Measurements from ENCODE around the gene ST6GALNAC3. TPM values are rescaled to one million over a fixed set of nuclear protein-coding genes. Genes with fewer than 3 reads are reported as not detected.
"Not testable (repeated sequence)": the region's sequence is repeated elsewhere in the genome, so short reads cannot be mapped to it uniquely, and the experiment has no call there.

ST6GALNAC3 gene
- total RNA-seq, 6 experiments from 2014 or later: 1.00 to 1.7 (median 1.2) TPM

DNA sequence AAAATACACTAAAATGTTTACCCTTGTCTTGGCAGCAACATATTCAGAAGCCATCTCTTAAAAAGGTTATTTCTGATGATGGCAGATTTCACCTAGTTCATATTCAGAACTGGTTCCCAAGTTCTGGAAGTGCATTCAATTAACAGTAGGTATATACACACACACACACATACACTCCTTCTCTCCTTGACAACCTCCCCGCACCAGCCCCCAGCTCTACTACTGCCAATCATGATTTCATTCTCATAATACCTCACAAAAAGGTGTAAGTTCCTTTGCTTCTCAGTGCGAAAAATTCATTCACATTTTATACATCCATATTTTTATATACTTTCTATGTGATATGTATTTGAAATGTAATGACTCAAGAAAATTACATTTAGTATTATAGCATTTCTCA lies 564.6 kb downstream of the ST6GALNAC3 start:
- H3K27me3 Mint-ChIP-seq (ENCODE audit: insufficient read depth): peaks cover 3% of the 10 kb centered on the region
- no peaks in the 10 kb centered on the region for H3K36me3 Mint-ChIP-seq (ENCODE audit: low read depth)
- peaks cover 12% of the 10 kb centered on the region for H3K9me3 Mint-ChIP-seq
- DNase-seq: no peak
- TF ChIP-seq CTCF (IDR thresholded peaks at IDR 0.05): no peak
- no peak overlapping the region for H3K27ac Mint-ChIP-seq
- no peaks in the 10 kb centered on the region for H3K4me1 Mint-ChIP-seq (ENCODE audit: low read depth)
- H3K4me3 Mint-ChIP-seq: no peak overlapping the region

DNA sequence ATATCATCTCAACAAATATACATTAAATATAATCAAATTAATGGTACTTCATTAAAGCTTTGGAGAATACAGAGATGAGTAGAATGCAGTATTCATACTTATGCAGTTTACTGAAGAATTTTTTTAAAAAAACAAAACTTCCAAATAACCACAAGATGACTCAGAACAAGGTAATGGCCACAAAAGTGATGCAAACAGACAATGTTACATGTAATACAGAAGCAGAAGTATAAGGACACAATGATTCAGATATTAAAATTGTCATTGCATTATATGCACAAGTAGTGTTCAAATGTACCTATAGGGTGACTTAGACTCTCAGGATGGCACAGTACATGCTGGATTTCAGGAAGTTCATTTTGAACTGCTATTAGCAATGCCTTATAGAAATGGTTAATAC lies 565.5 kb downstream of the ST6GALNAC3 start:
- Mint-ChIP-seq H3K4me3 (no peak overlapping the region), H3K36me3 (ENCODE audit: low read depth) (no peaks in the 10 kb centered on the region), H3K4me1 (ENCODE audit: low read depth) (no peaks in the 10 kb centered on the region), H3K27ac (no peak overlapping the region), H3K27me3 (ENCODE audit: insufficient read depth) (peaks cover 3% of the 10 kb centered on the region), H3K9me3 (peaks cover 15% of the 10 kb centered on the region)
- no peak for DNase-seq
- TF ChIP-seq CTCF (IDR thresholded peaks at IDR 0.05): no peak

GRCh38 chr1:76640723-76641122 lies 566.2 kb downstream of the ST6GALNAC3 start:
- Mint-ChIP-seq H3K36me3 (ENCODE audit: low read depth) (no peaks in the 10 kb centered on the region), H3K27me3 (ENCODE audit: insufficient read depth) (peaks cover 3% of the 10 kb centered on the region), H3K4me3 (no peak overlapping the region), H3K4me1 (ENCODE audit: low read depth) (no peaks in the 10 kb centered on the region), H3K27ac (no peak overlapping the region), H3K9me3 (peaks cover 15% of the 10 kb centered on the region)
- TF ChIP-seq CTCF (IDR thresholded peaks at IDR 0.05): no peak
- DNase-seq: no peak

DNA sequence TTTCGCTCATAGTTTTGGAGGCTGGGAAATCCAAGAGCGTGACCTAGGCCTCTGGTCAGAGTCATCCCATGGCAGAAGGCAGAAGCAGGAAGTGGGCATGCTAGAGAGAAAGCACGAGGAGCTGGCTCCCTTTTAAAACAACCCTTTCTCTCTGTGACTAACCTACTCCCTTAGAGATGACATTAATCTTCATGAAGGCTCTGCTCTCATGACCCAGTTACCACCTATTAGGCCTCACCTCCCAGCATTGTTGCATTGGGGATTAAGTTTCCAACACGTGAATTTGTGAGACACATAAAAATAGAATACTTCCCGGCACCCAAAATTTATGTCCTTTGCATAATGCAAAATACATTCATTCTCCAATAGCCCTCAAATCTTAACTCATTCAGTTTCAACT lies 569.6 kb downstream of the ST6GALNAC3 start:
- TF ChIP-seq CTCF (IDR thresholded peaks at IDR 0.05): no peak
- Mint-ChIP-seq H3K9me3 (peaks cover 15% of the 10 kb centered on the region), H3K36me3 (ENCODE audit: low read depth) (no peaks in the 10 kb centered on the region), H3K4me3 (no peak overlapping the region), H3K4me1 (ENCODE audit: low read depth) (no peaks in the 10 kb centered on the region), H3K27ac (no peak overlapping the region), H3K27me3 (ENCODE audit: insufficient read depth) (peaks cover 3% of the 10 kb centered on the region)
- no peak for DNase-seq

GRCh38 chr1:76652860-76653259 lies 578.3 kb downstream of the ST6GALNAC3 start:
- not testable (repeated sequence) for H3K4me1 Mint-ChIP-seq (ENCODE audit: low read depth); H3K4me3 Mint-ChIP-seq

DNA sequence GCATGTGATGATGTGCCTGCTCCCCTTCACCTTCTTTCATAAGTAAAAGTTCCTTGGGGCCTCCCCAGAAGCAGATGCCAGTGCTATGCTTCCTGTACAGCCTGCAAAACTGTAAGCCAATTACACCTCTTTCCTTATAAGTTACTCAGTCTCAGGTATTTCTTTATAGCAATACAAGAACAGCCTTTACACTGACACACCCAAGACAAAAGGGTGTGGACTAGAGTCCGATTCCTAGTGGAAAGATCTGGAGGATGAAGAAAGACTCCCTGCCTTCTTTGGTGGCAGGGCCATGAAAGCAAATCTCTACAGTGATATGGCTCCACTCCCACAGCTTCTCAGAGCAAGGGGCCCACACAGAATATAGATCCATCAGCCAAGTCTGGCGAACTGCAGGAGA lies 583.1 kb downstream of the ST6GALNAC3 start:
- TF ChIP-seq CTCF (IDR thresholded peaks at IDR 0.05): no peak
- no peaks in the 10 kb centered on the region for H3K4me1 Mint-ChIP-seq (ENCODE audit: low read depth)
- H3K27me3 Mint-ChIP-seq (ENCODE audit: insufficient read depth): no peaks in the 10 kb centered on the region; the same call in 1 of the 2 replicates
- no peak overlapping the region for H3K27ac Mint-ChIP-seq
- H3K9me3 Mint-ChIP-seq: peaks cover 51% of the 10 kb centered on the region
- DNase-seq: no peak
- H3K4me3 Mint-ChIP-seq: no peak overlapping the region
- H3K36me3 Mint-ChIP-seq (ENCODE audit: low read depth): no peaks in the 10 kb centered on the region

More at GRCh38 chr1:76652860-76653259, 578.3 kb downstream of the ST6GALNAC3 start:
- not testable (repeated sequence) for DNase-seq; H3K36me3 Mint-ChIP-seq (ENCODE audit: low read depth); H3K27me3 Mint-ChIP-seq (ENCODE audit: insufficient read depth); H3K27ac Mint-ChIP-seq
- peaks cover 38% of the 10 kb centered on the region for H3K9me3 Mint-ChIP-seq

Data from HFFc6 (cell line).